Measurements from ENCODE around the gene IQSEC3. TPM values are rescaled to one million over a fixed set of nuclear protein-coding genes. Genes with fewer than 3 reads are reported as not detected.

IQSEC3 gene
- total and polyA plus RNA-seq, 2 of the 13 experiments (the other 11 are each of a cell fraction or from before 2014, with no cell fraction given): not detected

- TF ChIP-seq ZNF235 (CRISPR knock-in tag; IDR thresholded peaks at IDR 0.05; ENCODE audit: borderline replicate concordance) (no peak), EED (CRISPR knock-in tag; IDR thresholded peaks at IDR 0.05) (0 out of 2 replicates have a peak, but pooled peaks have one; percentile 5), REPIN1 (CRISPR knock-in tag; IDR thresholded peaks at IDR 0.05; ENCODE audit: borderline replicate concordance, low read depth) (0 out of 2 replicates have a peak, but pooled peaks have one; percentile 25), ZNF296 (CRISPR knock-in tag; conservative IDR thresholded peaks at IDR 0.05) (no peak), RBM39 (IDR thresholded peaks at IDR 0.05; ENCODE audit: low read depth, low read length, poor library complexity, severe bottlenecking) (peak; percentile 31), PAX8 (CRISPR knock-in tag; IDR thresholded peaks at IDR 0.05; ENCODE audit: borderline replicate concordance) (no peak), ZNF598 (CRISPR knock-in tag; IDR thresholded peaks at IDR 0.05; ENCODE audit: borderline replicate concordance) (no peak), HNF4G (IDR thresholded peaks at IDR 0.05; ENCODE audit: borderline replicate concordance, low read depth, low read length) (peak; percentile 68), HNF4G (CRISPR knock-in tag; IDR thresholded peaks at IDR 0.05; ENCODE audit: borderline replicate concordance, low read depth) (no peak), SOX6 (IDR thresholded peaks at IDR 0.05) (no peak), SOX6 (CRISPR knock-in tag; IDR thresholded peaks at IDR 0.05) (no peak), ZFX (CRISPR knock-in tag; IDR thresholded peaks at IDR 0.05; ENCODE audit: low read depth) (no peak), ZNF790 (CRISPR knock-in tag; IDR thresholded peaks at IDR 0.05; ENCODE audit: borderline replicate concordance) (no peak), GATA4 (IDR thresholded peaks at IDR 0.05; ENCODE audit: borderline replicate concordance, low read depth) (no peak), ZNF569 (CRISPR knock-in tag; IDR thresholded peaks at IDR 0.05; ENCODE audit: borderline replicate concordance) (no peak), TCF7 (IDR thresholded peaks at IDR 0.05; ENCODE audit: low read depth) (peak; percentile 35; the same call in 1 of the 2 replicates), CEBPB (IDR thresholded peaks at IDR 0.05; ENCODE audit: borderline replicate concordance, low read depth, low read length) (no peak), IRF2 (CRISPR knock-in tag; IDR thresholded peaks at IDR 0.05) (no peak), ZNF292 (CRISPR knock-in tag; IDR thresholded peaks at IDR 0.05; ENCODE audit: borderline replicate concordance, low read depth) (0 out of 2 replicates have a peak, but pooled peaks have one; percentile 3), HDAC2 (CRISPR knock-in tag; IDR thresholded peaks at IDR 0.05) (peak; percentile 21; the same call in 1 of the 2 replicates), ZNF562 (CRISPR knock-in tag; IDR thresholded peaks at IDR 0.05; ENCODE audit: borderline replicate concordance) (no peak), ZSCAN30 (CRISPR knock-in tag; IDR thresholded peaks at IDR 0.05) (no peak), JUN (CRISPR knock-in tag; IDR thresholded peaks at IDR 0.05) (no peak)
- TF ChIP-seq, protein P1, sequence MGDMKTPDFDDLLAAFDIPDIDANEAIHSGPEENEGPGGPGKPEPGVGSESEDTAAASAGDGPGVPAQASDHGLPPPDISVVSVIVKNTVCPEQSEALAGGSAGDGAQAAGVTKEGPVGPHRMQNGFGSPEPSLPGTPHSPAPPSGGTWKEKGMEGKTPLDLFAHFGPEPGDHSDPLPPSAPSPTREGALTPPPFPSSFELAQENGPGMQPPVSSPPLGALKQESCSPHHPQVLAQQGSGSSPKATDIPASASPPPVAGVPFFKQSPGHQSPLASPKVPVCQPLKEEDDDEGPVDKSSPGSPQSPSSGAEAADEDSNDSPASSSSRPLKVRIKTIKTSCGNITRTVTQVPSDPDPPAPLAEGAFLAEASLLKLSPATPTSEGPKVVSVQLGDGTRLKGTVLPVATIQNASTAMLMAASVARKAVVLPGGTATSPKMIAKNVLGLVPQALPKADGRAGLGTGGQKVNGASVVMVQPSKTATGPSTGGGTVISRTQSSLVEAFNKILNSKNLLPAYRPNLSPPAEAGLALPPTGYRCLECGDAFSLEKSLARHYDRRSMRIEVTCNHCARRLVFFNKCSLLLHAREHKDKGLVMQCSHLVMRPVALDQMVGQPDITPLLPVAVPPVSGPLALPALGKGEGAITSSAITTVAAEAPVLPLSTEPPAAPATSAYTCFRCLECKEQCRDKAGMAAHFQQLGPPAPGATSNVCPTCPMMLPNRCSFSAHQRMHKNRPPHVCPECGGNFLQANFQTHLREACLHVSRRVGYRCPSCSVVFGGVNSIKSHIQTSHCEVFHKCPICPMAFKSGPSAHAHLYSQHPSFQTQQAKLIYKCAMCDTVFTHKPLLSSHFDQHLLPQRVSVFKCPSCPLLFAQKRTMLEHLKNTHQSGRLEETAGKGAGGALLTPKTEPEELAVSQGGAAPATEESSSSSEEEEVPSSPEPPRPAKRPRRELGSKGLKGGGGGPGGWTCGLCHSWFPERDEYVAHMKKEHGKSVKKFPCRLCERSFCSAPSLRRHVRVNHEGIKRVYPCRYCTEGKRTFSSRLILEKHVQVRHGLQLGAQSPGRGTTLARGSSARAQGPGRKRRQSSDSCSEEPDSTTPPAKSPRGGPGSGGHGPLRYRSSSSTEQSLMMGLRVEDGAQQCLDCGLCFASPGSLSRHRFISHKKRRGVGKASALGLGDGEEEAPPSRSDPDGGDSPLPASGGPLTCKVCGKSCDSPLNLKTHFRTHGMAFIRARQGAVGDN (CRISPR knock-in tag; IDR thresholded peaks at IDR 0.05): peak; percentile 13
These were observed 146.4 kb downstream of the IQSEC3 start (continued) for GRCh38 chr12:212715-213526.
